Heart right ventricle (tissue), 16 donors: Measurements from ENCODE around the gene UBAP1. TPM values are rescaled to one million over a fixed set of nuclear protein-coding genes. Genes with fewer than 3 reads are reported as not detected.

Experiments used
- ATAC-seq, 8 donors: fragments of 200-7000 bp; cut with Tn5 transposase; one replicate each; pipeline ENCODE4 v1.9.1; 2020; ENCODE audit warnings: mild to moderate bottlenecking in 8 of 8, moderate library complexity in 8 of 8, moderate number of reproducible peaks in 1 of 8
- DNase-seq, 2 donors: peaks; one replicate each; pipeline ENCODE4 v3.0.0-alpha.2; 2020
- H3K27ac ChIP-seq, 10 donors: fragments of 200-600 bp; sonication (generic) in 2 of 10; one replicate each; pipeline versions ENCODE4 v1.5.0 to v1.8.0; 2020 to 2022; ENCODE audit warnings: mild to moderate bottlenecking in 3 of 10
- H3K27me3 ChIP-seq, 7 donors: fragments of 200-600 bp; one replicate each; pipeline ENCODE4 v1.8.0; 2021 to 2022; ENCODE audit warnings: mild to moderate bottlenecking in 2 of 7
- H3K36me3 ChIP-seq, 9 donors: fragments of 200-600 bp; sonication (generic) in 1 of 9; one replicate each; pipeline versions ENCODE4 v1.5.0 to v1.8.0; 2020 to 2022; ENCODE audit warnings: mild to moderate bottlenecking in 2 of 9
- H3K4me1 ChIP-seq, 9 donors: fragments of 200-600 bp; sonication (generic) in 1 of 9; one replicate each; pipeline versions ENCODE4 v1.5.0 to v1.8.0; 2020 to 2022; ENCODE audit warnings: mild to moderate bottlenecking in 4 of 9
- H3K4me3 ChIP-seq, 10 donors: fragments of 200-600 bp; sonication (generic) in 2 of 10; one replicate each; pipeline versions ENCODE4 v1.5.0 to v1.8.0; 2020 to 2022; ENCODE audit warnings: mild to moderate bottlenecking in 7 of 10, moderate library complexity in 2 of 10
- H3K9me3 ChIP-seq, 11 donors: fragments of 200-600 bp in 10 of 11; sonication (generic) in 2 of 11; one replicate each; pipeline versions ENCODE4 v1.5.0 to v1.8.0; 2013 to 2022; ENCODE audit warnings: mild to moderate bottlenecking in 2 of 11, control low read depth in 1 of 11, moderate library complexity in 1 of 11
- WGBS, 2 donors: extraction: QIAGEN DNeasy Blood & Tissue Kit; methylation state at CpG; one replicate each; pipeline ENCODE4 v1.1.7; 2013; ENCODE audit warnings: inconsistent platforms in 1 of 2; 5-methylcytosine and 5-hydroxymethylcytosine counted together
- intact Hi-C, 10 donors: fragments of 100-400 bp; cut with DNase I; formaldehyde crosslinking; loops; one replicate each; pipeline versions ENCODE4 v1.11.1 to v1.14.2; 2022
- polyA plus RNA-seq, 2 donors: library from polyadenylated mRNA; stranded (reverse); fragments of 200-250 nt; gene quantifications; one replicate each; pipeline ENCODE4 v1.2.3, GENCODE V29; 2013
- total RNA-seq, 10 donors: library from RNA; stranded (reverse); fragmentation: NEBNext Ultra II Directional in 3 of 10; extraction: Animal tissue kit (Norgen Biotek cat#: 25700) in 3 of 10; gene quantifications; one replicate each; pipeline versions ENCODE4 v1.2.1 to v1.2.4, GENCODE V29; 2021 to 2023
- TF ChIP-seq, protein P1 (sequence below), 9 donors: fragments of 200-600 bp; sonication (generic) in 2 of 9; IDR thresholded peaks; one replicate each; pipeline versions ENCODE4 v1.5.0 to v1.8.0; 2021 to 2022; ENCODE audit warnings: antibody characterized with exemption in 9 of 9, mild to moderate bottlenecking in 5 of 9, moderate library complexity in 1 of 9
- donor health status: Arrhythmogenic right ventricular cardiomyopathy.
- donor health status: ischemic (EF 13 %, LVEDD 7.1; RV severe dilation, severe dysfunction).
- donor health status: healthy with polysubstance abuse.
- donor health status: DM: no; HTN: yes; CAD: no.
- donor health status: DM: no; HTN: no; CAD: no.
- donor health status: ischemic (EF 25% LVEDD 6.9; RV normal size, moderate dysfunction).
- donor health status: ischemic (EF 25% LVEDD 5.7; RV mildly dilated, moderate dysfunction).
- donor health status: healthy.
- donor health status: DM: yes; HTN: yes; CAD: no.
- donor health status: Ischemic cardiomyopathy.
- donor health status: ischemic (EF 35%, LVEDD 5.7; RV mildly dilated, moderate dysfunction).
- donor health status: nonischemic (EF 11% LVEDD 7.7; RV severe dilation, severe dysfunction).
- donor health status: DM: yes; HTN: yes; CAD: no.
- donor health status: PGD.
- donor health status: ischemic (EF 29% LVEDD 5.4; RV normal size, mild dysfunction).
- donor health status: nonischemic (EF 23%, LVEDD 6.1; RV moderate dilation, normal function).

Gene UBAP1
- total and polyA plus RNA-seq, 12 donors: 18.4 to 54.2 (median 42.9) TPM

GRCh38 chr9:34249274-34249673 lies 70.4 kb downstream of the UBAP1 start:
- H3K9me3 ChIP-seq: no peaks in the 10 kb centered on the region
- DNase-seq (no peak), ATAC-seq (no peak)
- no peak overlapping the region for H3K4me3 ChIP-seq
- intact Hi-C loops: loop anchor here in 1 of 10 donors (10.0 kb wide), 1 partner anchor 54 kb away; no protein-coding TSS in a partner anchor
- 92 to 96% methylated on average over 7 of the region's 7 CpGs for WGBS, 2 donors
- no peaks in the 10 kb centered on the region for H3K27me3 ChIP-seq
- H3K27ac ChIP-seq: peak overlapping the region in 3 of 10 donors; percentile 37 to 51 (median 44)
- TF ChIP-seq, protein P1, sequence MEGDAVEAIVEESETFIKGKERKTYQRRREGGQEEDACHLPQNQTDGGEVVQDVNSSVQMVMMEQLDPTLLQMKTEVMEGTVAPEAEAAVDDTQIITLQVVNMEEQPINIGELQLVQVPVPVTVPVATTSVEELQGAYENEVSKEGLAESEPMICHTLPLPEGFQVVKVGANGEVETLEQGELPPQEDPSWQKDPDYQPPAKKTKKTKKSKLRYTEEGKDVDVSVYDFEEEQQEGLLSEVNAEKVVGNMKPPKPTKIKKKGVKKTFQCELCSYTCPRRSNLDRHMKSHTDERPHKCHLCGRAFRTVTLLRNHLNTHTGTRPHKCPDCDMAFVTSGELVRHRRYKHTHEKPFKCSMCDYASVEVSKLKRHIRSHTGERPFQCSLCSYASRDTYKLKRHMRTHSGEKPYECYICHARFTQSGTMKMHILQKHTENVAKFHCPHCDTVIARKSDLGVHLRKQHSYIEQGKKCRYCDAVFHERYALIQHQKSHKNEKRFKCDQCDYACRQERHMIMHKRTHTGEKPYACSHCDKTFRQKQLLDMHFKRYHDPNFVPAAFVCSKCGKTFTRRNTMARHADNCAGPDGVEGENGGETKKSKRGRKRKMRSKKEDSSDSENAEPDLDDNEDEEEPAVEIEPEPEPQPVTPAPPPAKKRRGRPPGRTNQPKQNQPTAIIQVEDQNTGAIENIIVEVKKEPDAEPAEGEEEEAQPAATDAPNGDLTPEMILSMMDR (IDR thresholded peaks at IDR 0.05): no peak
- peaks cover 0 to 83% (median 17%) of the 10 kb centered on the region in 9 donors for H3K36me3 ChIP-seq
- H3K4me1 ChIP-seq: peaks cover 11 to 55% (median 43%) of the 10 kb centered on the region in 9 donors

DNA sequence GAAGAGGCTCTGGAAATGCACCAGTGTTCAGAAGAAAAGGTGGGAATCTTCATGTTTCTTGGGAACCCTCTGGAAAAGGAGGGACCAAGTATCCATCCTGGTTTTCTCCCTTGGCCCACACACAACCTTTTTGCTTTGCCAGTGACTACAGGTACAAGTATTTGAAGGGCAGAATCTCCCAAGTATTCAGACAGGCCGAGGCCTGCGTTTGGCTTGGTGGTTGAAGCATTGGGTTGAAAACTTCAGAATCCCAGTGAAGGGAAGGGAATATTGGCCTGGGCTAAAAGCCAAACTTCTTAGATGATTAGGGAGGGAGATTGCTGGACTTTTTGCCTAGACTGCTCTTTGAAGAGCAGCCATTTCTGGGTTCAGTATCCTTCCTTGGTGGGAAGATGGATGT lies 71.9 kb downstream of the UBAP1 start:
- no peak overlapping the region for H3K4me3 ChIP-seq
- DNase-seq (no peak), ATAC-seq (no peak)
- peaks cover 0 to 96% (median 17%) of the 10 kb centered on the region in 9 donors for H3K36me3 ChIP-seq
- H3K27ac ChIP-seq: peak overlapping the region in 1 of 10 donors; percentile 77
- peaks cover 21 to 69% (median 58%) of the 10 kb centered on the region in 9 donors for H3K4me1 ChIP-seq
- TF ChIP-seq, protein P1 (IDR thresholded peaks at IDR 0.05): no peak
- no peaks in the 10 kb centered on the region for H3K9me3 ChIP-seq
- 81 to 98% methylated on average over 2 of the region's 2 CpGs for WGBS, 2 donors
- intact Hi-C loops: loop anchor here in 7 of 10 donors (5.0 to 10.0 kb wide), 16 partner anchors 73 to 436 kb away; partner anchors contain the start of genes DCAF12 (in 4 of the 7), UBAP1 (in 3 of the 7), UBE2R2 (in 2 of the 7) and MYORG (in 1 of the 7)
- no peaks in the 10 kb centered on the region for H3K27me3 ChIP-seq

GRCh38 chr9:34252016-34252415 lies 73.2 kb downstream of the UBAP1 start:
- peak overlapping the region; percentile 36 to 84 (median 74) for H3K27ac ChIP-seq
- DNase-seq: no peak
- intact Hi-C loops: loop anchor here in 8 of 10 donors (2.0 to 10.0 kb wide), 18 partner anchors 73 to 437 kb away; partner anchors contain the start of genes UBAP1 (in 6 of the 8), DCAF12 (in 5 of the 8), UBE2R2 (in 2 of the 8) and MYORG (in 1 of the 8)

DNA sequence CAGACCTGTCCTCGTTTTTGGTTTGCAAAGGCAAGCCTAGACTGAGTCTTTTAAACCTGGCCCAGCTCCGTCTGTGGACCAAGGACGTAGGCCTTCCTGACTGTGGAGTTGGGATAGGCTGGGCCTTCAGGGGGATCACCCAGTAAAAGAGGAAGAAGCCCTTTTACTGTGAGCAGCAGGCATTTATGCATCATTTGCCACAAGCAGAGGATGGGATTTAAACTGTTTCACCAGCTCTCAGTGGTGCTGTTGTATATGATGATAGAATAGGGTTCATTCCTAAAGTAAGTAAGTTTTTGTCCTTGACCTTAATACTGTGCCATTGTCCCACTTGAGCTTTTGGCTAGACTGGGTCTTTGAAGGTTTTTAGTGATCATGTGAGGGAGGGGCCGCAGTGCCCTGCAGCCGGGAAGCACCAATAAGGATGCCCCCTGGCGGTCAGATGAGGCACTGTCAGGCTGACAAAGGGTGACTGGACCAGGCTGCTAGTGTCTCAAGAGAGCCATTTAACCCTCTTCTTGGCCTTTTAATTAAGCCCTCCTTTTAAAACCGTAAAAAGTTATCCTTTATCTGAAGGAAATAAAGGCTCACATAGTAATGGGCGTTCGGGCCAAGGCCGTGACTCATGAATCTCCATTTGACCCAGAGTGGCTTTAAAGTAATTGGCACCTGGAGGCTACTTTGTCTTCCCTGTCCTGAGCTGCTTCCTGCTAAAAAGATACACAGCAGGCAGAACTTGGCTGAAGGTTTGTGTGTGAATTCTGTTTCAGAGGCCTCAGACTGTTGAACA lies 74.0 kb downstream of the UBAP1 start:
- no peaks in the 10 kb centered on the region for H3K27me3 ChIP-seq
- WGBS, 2 donors: 24 to 32% methylated on average over 10 of the region's 10 CpGs
- DNase-seq: peak; percentile 45 to 78
- no peaks in the 10 kb centered on the region for H3K9me3 ChIP-seq
- TF ChIP-seq, protein P1 (IDR thresholded peaks at IDR 0.05): peak; percentile 45 to 95 (median 93)
- ATAC-seq: peak; percentile 49 to 75 (median 54)
- peak overlapping the region; percentile 36 to 84 (median 74) for H3K27ac ChIP-seq
- no peak overlapping the region for H3K4me3 ChIP-seq
- intact Hi-C loops: loop anchor here in 8 of 10 donors (1.0 to 10.0 kb wide), 19 partner anchors 74 to 438 kb away; partner anchors contain the start of genes DCAF12 (in 6 of the 8), UBAP1 (in 6 of the 8), UBE2R2 (in 2 of the 8) and MYORG (in 1 of the 8)
- H3K4me1 ChIP-seq: peaks cover 21 to 78% (median 60%) of the 10 kb centered on the region in 9 donors
- H3K36me3 ChIP-seq: peaks cover 0 to 84% (median 17%) of the 10 kb centered on the region in 9 donors

More at GRCh38 chr9:34252016-34252415, 73.2 kb downstream of the UBAP1 start:
- TF ChIP-seq, protein P1 (IDR thresholded peaks at IDR 0.05): no peak
- H3K4me1 ChIP-seq: peaks cover 21 to 72% (median 60%) of the 10 kb centered on the region in 9 donors
- H3K9me3 ChIP-seq: no peaks in the 10 kb centered on the region
- no peak overlapping the region for H3K4me3 ChIP-seq
- H3K27me3 ChIP-seq: no peaks in the 10 kb centered on the region
- H3K36me3 ChIP-seq: peaks cover 0 to 92% (median 17%) of the 10 kb centered on the region in 9 donors
- no peak for ATAC-seq
